Stimulated activated CD8-positive, alpha-beta memory T cell treated with anti-CD3 and anti-CD28 coated beads, Interleukin-12 subunit alpha, Interleukin-12 subunit beta, amount 100 ng/mL, for 24 hours (primary cell): ENCODE measurements around the gene CDCP1.

Source experiments
- DNase-seq: peaks from one replicate; pipeline ENCODE4 v3.0.0-alpha.2; 2020; ENCODE audit errors: extremely low read depth

Gene CDCP1

DNA sequence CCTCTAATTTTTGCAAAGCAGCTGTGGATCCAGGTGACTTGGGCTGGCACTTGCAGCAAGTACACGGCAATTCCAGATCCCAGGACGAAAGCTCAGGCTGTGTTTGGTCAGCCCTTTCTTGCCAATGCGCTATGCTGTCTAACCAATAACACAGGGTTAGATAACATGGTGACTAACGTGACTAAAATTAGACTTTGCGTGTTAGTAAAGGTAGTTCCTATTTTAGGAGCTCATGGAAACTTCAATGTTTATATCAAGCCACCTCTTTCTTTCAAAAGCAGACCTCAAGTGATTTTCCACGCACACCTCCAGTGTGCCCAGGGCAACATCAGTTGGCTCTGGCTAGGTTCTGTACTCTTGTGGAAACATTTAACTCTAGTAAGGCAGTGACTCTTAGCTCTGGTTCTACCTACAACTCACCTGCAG is 32.5 kb downstream of the CDCP1 start:
- DNase-seq = no peak

DNA sequence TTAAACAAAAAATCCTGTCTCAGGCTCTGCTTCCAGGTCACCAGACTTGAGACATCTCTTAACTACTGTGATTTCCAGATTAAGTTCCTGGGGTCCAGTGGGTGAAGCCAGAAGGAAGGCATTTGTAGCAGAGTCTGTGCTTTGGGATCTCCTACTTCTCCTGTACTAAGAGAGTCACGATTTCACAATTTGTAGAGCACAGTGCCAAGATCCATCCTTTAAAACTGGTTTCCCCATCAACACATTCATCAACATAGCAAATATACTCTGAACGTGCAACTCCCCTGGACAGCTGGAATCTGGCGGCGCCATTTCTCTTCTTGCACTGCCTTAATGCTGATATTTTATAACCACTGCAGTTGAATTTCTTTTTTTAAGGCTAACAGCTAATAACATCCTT is 33.2 kb downstream of the CDCP1 start:
- DNase-seq = no peak

DNA sequence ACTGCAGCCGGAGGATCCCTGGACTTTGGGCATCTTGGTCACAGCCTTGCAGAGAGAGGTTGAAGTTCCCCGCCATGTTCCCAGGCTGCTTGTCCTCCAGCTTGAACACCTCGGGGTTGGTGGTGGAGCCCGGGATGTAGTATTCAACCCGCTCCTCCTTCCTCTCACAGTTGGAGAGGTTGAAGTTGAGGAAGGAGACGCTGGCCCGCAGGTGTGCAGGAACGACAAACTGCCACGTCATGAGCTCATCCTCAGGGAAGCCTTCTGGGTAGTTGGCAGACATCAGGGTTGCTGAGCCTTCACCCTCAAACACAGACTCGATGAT is 35.7 kb downstream of the CDCP1 start:
- no peak for DNase-seq

DNA sequence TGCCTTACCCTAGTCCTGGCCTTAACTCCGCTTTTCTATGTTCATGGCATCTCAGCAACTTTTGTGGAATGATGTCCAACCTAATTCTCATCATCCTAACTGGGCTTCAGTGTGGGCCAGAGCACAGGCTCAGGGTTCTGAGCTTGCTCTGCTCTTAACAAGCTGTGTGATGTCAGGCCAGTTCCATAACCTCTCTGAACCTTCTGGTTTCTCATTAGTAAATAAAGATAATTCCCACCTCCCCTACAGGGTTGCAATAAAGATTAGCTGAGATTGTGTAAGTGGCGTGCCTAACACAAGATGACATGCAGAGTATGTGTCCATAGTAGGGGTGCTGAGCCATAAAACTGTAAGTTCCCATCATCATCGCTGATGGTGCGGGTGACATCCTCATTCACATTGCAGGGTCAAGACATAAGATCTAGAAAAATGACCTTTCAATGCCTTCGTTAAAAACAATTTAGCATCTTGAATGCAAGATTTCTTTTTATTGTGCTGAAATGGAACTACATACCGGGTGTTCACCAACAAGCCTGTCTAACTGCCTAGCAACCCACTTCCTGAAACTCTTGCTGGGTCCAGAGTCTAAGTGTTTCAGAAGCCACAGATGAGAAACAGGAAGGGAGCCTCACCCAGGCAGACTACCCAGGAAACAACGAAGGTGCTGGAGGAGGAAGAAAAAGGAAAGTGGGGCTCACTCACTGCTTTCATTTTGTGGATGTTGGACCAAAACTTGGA is 36.2 kb downstream of the CDCP1 start:
- no peak for DNase-seq

DNA sequence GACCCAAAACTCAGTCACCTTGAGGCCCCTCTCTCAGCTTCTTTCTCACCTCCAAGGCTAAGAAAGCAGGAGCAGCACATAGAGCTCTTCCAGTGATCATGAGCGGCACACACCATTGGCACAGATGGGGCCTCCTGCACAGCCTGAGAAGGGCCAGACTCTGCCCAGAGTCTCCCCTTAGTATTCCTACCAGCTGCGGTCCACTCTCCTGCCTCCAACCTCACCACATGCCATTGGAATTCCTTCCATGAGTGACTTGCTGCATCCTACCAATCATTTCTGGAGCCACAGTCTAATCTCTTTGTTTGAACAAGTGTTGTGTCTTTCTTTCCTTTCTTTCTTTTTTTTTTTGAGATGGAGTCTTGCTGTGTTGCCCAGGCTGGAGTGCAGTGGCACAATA is 39.3 kb downstream of the CDCP1 start:
- no peak for DNase-seq

DNA sequence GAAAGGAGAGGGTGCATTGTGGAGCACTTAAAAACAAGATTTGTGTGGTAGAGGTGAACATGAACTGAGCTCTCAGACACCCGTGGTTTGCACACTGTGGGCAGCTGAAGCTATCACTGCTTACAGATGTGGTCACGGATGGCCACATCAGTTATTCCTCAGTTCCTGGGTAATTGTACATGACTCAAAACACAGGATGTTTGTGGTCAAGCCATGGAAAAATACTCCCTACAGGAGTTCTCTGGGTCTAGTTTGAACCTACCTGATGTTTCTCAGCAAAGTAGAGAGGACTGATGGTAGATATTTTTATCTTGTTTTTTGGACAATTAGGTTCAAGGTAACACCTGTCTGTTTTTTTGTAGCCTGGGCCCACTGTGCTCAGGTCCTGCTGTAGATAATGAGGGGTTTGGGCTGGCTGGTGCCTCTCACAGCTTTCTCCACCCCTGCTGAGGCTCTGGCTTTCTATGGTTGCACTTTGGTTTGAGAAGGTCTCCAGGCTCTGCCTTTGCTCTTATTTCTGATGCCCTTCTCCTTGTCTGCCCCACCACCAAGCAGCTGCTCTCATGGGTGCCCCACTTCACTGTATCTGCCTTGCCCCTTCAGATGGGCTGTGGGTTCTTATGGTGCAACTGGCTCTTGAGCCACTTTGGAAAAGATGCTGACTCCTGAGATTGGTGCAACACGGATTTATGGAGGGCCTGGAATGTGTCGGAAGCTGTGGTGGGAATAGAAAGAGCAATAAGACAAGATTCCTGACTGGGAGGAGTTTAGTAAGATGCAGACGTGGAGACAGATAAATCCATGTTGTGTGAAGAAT is 40.1 kb downstream of the CDCP1 start:
- peak; percentile 36 for DNase-seq

DNA sequence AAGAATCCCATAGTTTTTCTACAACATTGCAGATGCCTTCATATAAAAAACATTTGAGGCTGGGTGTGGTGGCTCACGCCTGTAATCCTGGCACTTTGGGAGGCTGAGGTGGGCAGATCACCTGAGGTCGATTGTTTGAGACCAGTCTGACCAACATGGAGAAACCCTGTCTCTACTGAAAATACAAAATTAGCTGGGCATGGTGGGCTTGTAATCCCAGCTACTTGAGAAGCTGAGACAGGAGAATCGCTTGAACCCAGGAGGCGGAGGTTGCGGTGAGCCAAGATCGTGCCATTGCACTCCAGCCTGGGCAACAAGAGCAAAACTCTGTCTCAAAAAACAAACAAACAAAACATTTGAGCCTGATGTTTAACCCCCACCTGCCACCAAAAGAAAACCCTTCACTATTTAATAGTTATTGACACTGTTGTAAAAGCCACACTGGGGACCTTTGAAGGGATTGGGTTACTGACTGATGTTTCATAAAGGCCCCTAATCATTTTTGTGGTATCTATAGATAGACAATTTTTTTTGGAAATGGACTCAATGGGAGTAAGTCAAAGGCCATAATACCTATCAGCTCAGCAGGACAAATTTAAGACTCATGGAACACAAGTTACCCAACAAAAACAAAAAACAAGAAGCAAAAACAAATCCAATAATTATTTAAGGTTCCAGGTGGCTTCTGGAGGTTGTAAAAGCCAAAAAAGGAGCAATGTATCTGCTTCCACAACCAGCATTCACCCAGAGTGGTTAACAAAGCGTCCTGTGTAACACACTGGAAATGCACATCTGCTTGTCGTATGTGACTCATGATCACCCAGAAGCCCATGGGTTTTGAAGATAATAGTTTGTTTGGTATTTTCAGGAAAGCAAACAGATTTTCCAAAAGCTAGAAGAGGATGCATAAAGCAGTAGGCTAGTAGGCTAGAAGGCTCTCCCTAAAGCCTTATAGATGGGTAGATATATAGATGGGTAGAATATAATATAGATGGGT is 41.2 kb downstream of the CDCP1 start:
- DNase-seq = no peak

DNA sequence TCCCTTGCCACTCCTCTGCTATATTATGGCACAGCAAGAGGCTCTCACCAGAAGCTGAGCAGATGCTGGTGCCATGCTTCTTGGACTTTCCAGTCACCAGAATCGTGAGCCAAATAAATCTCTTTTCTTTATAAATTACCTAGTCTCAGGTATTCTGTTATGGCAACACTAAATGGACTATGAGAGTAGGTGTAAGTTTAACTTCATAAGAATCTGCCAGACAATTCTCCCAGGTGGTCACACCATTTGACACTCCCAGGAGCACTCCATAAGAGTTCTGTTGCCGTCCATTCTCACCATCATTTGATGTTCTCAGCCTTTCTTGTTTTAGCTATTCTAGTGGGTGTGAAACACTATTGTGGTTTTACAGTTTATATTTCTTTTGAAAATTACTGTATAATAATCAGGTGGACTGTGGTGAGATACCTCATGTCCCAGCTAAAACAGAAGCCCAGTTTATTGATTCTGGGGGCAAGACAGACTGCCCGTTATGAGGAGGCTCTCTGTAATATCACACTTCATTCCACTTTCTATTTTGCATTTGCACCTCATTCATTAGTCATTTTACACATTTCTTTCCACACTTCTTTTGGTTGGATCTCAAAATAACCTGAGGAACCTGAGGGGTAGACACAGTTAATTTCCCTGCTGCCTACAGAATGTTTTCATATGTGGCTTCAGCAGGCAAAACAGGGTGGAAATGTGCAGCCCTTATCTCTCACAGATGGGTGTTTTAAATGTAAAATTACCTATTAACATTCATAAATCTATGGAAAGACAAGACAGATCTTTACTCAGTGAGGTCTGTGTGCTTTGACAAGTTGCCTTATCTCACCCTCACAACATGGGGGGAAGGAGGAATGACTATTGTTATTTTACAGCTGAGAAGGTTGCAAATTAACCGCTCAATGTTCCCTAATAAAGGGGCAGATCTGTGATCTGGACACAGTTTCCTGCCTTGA is 42.1 kb downstream of the CDCP1 start:
- no peak for DNase-seq

DNA sequence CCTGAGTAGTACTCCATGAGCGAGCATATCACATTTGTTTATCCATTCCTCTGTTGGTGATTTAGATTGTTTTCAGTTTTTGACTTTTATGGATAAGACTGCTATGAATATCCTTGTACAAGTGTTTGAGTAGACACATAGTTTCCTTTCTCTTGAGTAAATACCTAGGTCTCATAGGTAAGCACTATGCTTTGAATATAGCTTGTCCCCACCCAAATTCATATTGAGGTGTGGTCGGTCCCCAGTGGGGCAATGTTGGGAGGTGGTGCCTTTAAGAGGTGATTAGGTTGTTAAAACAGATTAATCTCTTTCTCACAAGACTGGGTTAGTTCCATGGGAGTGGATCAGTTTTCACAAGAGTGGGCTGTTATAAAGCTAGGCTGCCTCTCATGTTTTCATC is 42.8 kb downstream of the CDCP1 start:
- no peak for DNase-seq

DNA sequence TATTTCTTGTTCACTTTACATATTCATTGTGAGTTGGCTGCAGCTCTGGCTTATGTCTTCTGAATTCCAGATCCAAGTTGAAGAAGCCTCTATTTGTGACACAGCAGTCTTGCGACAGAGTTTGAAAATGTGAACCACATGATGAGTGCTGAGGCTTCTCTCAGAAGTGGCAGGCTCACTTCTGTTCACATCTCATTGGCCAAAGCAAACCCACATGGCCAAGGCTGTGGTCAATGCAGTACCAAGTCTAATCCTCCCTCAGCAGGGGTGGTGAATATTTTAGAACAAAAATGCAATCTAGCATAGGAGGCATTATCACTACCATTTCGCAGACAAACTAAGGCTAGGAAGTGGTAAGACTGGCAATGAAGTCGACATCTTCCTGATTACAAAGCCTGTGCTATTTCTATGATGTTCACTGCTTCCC is 45.2 kb downstream of the CDCP1 start:
- no peak for DNase-seq

DNA sequence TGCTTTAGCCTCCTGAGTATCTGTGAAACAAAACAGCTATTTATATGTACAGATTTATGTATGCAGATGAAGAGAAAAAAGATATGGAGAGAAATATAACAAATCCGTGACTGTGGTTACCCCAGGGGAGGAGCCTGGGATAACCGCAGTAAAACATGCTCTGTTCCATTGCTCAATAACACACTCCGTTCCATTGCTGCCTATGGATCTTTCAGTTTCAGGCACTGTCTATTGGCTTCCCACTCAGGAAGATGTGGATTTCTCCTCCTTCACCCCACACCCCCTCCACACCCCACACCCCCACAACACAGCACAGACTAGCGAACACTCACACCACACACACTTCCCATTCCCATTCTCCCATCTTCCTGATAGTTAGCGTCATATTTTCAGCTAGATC is 47.9 kb downstream of the CDCP1 start:
- no peak for DNase-seq

DNA sequence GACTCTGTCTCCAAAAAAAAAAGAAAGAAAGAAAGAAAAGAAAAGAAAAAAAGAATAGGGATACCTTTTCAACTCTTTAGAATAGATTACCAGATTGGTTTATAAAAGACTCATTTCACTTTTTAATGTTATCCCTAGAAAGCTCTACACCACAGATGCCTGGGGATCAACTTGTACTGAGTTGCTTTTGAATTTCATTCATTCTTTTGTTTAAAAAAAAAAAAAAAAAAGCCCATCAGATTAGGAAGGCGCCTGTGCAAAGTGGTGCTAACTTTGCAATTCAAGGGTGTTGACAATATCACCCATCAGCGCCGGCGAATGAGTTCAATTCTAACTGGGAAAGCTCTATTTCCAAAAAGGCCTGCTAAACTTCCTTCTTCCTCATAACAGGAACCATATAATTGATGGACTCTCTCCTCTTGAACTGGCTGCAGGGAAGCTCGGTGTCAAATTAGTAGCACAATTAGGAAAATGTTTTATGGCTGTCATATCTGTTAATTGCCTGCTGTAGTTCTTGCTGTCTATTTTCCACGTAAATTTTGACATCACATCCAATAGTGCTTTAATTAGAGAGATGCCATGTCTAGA is 48.8 kb downstream of the CDCP1 start:
- no peak for DNase-seq

DNA sequence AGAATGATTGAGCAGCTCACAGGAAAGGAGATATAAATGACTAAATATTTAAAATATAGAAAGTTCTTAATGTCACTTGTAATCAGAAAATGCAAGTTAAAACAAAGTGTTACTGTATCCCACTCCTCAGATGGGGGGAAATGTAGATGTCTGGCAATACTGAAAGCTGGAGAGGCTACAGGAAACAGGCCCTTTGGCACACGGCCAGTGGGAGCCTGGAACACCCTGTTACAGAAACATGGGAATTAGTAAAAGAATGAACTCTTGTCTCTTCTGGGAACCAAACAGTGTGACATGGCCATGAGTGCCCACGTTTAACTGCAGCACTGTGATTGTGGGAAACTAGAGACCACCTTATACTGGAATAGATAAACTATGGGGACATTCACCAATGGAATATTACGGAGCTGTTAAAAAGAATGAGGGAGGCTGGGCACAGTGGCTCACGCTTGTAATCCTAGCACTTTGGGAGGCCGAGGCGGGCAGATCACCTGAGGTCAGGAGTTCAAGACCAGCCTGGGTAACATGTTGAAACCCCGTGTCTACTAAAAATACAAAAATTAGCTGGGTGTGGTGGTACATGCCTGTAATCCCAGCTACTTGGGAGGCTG is 50.2 kb downstream of the CDCP1 start:
- DNase-seq = no peak

DNA sequence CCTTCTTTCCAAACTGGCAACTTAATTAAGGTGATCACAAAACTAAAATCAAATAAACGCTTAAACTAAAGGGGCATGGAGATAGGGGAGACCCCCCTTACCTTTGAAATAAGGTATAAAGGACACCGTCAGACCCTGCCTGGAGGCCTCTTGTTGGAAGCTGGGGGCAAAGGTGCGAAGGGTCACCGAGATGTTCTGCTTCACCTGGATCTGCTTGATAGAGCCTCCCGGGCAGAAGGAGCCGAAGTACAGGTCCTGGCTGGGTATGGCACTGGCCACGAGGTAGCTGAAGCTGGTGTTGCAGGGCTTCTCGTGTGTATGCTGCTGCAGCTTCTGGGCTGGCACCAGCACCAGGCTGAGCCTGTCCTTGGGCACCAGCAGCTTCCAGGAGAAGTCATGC is 53.0 kb downstream of the CDCP1 start:
- no peak for DNase-seq

DNA sequence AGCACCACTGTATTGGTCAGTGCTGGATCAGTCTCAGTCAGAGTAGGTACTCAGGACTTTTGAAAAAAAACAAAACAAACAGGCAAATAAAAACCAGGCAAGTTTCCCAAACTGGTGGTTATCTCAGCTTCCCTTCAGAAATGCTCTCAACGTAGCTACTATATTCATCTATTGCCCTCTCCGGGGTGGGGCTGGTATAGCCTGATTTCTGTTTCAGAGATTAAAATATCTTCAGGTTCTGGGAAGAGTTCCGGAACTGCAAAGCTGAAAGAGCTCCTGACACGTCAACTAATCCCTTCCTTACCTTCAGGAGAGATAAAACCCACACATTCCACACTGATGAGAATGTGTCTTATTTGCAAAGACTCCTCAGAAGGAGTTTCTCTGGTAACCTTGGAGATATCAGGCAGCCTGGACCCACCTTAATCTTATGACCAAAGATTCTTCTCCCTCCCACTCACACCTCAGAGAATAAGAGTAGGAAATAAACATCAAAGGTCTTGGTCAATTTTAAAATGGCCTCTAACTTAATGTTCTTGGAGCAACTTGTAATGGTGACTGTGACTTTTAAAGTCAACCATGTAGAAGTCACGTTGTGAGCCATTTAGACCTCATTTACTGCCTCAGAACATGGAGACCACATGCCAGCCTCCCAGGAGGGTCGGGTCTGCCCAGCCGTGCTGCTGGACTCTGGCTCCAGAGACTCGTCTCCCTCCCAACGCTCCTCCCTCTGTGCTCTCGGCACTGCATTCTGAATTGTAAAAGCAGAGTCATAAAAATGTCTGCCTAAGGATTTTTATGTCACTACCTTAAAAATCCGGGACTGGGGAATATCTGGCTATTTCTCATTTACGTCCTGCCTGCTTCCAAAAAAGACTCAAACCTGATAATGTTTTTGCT is 53.8 kb downstream of the CDCP1 start:
- no peak for DNase-seq

DNA sequence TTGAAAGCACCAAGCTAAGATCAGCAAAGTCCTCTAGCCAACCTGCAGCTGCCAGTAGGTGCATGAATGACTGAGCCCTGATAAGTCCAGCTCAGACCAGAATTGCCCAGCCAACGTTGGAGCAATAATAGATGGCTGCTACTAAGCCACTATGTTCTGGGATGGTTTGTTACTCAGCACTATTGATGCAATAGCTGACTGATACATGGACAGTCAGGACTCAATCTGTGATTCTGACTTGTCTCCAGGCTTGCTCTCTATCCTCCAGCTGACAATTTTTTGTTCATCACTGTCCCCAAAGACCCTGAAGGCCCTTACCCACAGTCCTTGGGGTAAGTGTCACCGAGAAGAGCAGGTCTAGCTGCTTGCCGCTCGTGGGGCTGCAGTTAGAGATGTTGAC is 55.3 kb downstream of the CDCP1 start:
- DNase-seq = no peak

DNA sequence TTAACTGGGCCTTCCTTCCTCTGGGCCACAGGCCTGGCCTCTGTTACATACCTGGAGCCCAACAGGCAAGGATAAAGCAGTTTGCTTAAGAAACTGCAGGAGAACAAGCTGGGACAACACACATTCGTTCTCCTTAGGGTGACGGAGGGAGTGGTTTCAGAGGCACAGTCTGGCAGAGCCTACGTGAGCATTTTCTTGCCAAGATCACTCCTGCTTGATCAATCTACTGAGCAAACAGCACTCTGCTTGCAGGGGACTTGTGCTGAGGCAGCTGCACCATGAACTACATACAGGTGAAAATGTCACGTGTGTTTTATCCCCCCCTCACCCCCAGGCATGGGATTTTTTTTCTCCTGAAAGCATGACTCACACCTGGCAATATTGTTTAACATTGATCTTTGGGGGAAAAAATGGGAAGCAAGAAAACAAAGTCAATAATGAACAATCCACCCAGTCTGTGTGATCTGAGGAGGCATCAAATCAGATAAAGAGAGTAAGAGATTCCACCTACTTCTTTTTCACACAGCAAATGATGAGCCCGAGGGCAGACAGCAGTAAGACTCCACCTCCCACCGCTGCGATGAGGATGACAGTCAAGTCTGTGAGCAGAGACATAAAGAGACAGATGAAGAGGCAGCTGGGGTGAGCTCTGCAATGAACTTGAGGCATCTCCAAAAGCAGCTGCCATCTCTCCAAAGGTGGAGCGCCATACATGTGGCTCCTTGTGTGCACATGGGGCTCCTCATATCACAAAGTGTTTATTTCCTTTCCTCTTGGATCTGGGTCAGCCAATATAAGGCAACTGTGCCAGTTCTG is 57.4 kb downstream of the CDCP1 start:
- no peak for DNase-seq

DNA sequence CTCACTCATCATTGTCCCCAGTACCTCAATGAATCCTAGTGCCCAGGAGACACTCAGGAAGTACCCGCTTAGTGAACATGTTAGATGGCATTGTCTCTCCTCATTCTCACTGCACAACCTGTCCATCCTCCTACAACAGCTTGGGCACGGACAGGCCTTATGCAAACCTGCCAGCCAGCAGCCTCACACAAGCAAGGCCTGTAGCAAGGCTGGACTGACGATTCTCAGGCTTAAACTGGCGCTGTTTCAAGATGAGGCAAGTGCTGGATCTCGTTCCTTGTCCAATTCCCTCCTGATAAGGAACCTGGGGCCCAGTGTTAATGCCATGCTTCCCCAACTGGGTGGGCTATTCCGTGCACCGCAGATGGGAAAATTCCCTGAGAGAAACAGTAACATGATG is 59.0 kb downstream of the CDCP1 start:
- no peak for DNase-seq
